Thyroid gland (tissue), 4 donors: Measurements from ENCODE around the gene GUK1. TPM values are rescaled to one million over a fixed set of nuclear protein-coding genes. Genes with fewer than 3 reads are reported as not detected.

ENCODE experiments used
- DNase-seq, 2 donors: peaks; one replicate each; pipeline ENCODE4 v3.0.0-alpha.2; 2019
- H3K27ac ChIP-seq, 3 donors: fragments of 200-600 bp; sonication (generic); 1 replicate in 2 of 3; 2 replicates in 1 of 3; pipeline ENCODE4 v1.5.1; 2016 to 2019; ENCODE audit warnings: mild to moderate bottlenecking in 1 of 3, moderate library complexity in 1 of 3
- H3K27me3 ChIP-seq: fragments of 200-600 bp; sonication (generic); one replicate; pipeline ENCODE4 v1.5.1; 2019
- H3K36me3 ChIP-seq, 2 donors: fragments of 200-600 bp; sonication (generic); one replicate each; pipeline ENCODE4 v1.5.1; 2016 to 2019
- H3K4me1 ChIP-seq, 2 donors: fragments of 200-600 bp; sonication (generic); one replicate each; pipeline ENCODE4 v1.5.1; 2017 to 2019
- H3K4me3 ChIP-seq, 3 donors: fragments of 200-600 bp; sonication (generic); replicated peaks in 1 of 3; 1 replicate in 2 of 3; 2 replicates in 1 of 3; pipeline ENCODE4 v1.5.1; 2016; ENCODE audit warnings: mild to moderate bottlenecking in 1 of 3
- H3K9me3 ChIP-seq: fragments of 200-600 bp; sonication (generic); one replicate; pipeline ENCODE4 v1.5.1; 2017
- CTCF ChIP-seq, 6 experiments: fragments of 200-600 bp in 3 of 6; fragments of 450-650 bp in 3 of 6; sonication (generic) in 3 of 6; IDR thresholded peaks; one replicate each; pipeline ENCODE4 v1.5.1; 2016 to 2019; ENCODE audit warnings: antibody characterized with exemption in 6 of 6, mild to moderate bottlenecking in 2 of 6, inconsistent platforms in 1 of 6, moderate library complexity in 1 of 6
- POLR2A ChIP-seq, 2 donors: fragments of 450-650 bp; IDR thresholded peaks; one replicate each; pipeline ENCODE4 v1.6.1; 2017; ENCODE audit warnings: antibody characterized with exemption in 2 of 2, mild to moderate bottlenecking in 2 of 2, moderate library complexity in 1 of 2
- WGBS, 2 donors: methylation state at CpG; one replicate each; pipeline ENCODE4 v1.1.5; 2017; 5-methylcytosine and 5-hydroxymethylcytosine counted together
- intact Hi-C: fragments of 100-400 bp; cut with DNase I; formaldehyde crosslinking; loops from one replicate; pipeline ENCODE4 v1.15.1; 2023
- total RNA-seq, 4 donors: library from RNA; depleted of rRNA; stranded (reverse); fragments of >200 nt; gene quantifications; one replicate each; pipeline ENCODE4 v1.2.3, GENCODE V29; 2016

The GUK1 gene
- total RNA-seq, 4 donors from 2014 or later: 157 to 385 (median 283) TPM

- Histone ChIP-seq H3K4me1 (peaks cover 24 to 26% of the 10 kb centered on the region in 2 donors), H3K27ac (no peak overlapping the region), H3K27me3 (no peaks in the 10 kb centered on the region), H3K4me3 (no peak overlapping the region), H3K9me3 (no peaks in the 10 kb centered on the region), H3K36me3 (peaks cover 6 to 16% of the 10 kb centered on the region in 2 donors)
- 76 to 81% methylated on average over 7 of the region's 7 CpGs for WGBS, 2 donors
- DNase-seq: no peak
- intact Hi-C loops: loop anchor here (5.0 to 10.0 kb wide), 2 partner anchors 38 to 370 kb away; partner anchors contain the start of genes GUK1, JMJD4 and SNAP47
- TF ChIP-seq POLR2A (IDR thresholded peaks at IDR 0.05) (no peak), CTCF (IDR thresholded peaks at IDR 0.05) (no peak)
These were observed 35.4 kb upstream of the GUK1 start for GRCh38 chr1:228104526-228105269.

GRCh38 chr1:228105270-228105995 lies 34.6 kb upstream of the GUK1 start:
- H3K4me1 ChIP-seq: peaks cover 30 to 31% of the 10 kb centered on the region in 2 donors
- TF ChIP-seq POLR2A (IDR thresholded peaks at IDR 0.05) (no peak), CTCF (IDR thresholded peaks at IDR 0.05) (no peak)
- intact Hi-C loops: loop anchor here (5.0 to 10.0 kb wide), 2 partner anchors 37 to 371 kb away; partner anchors contain the start of genes GUK1, JMJD4 and SNAP47

GRCh38 chr1:228105996-228106799 lies 33.9 kb upstream of the GUK1 start:
- no peak for DNase-seq
- H3K9me3 ChIP-seq: no peaks in the 10 kb centered on the region
- no peaks in the 10 kb centered on the region for H3K27me3 ChIP-seq
- peaks cover 0 to 5% of the 10 kb centered on the region in 2 donors for H3K36me3 ChIP-seq
- WGBS, 2 donors: 82 to 89% methylated on average over 6 of the region's 8 CpGs
- peaks cover 30 to 31% of the 10 kb centered on the region in 2 donors for H3K4me1 ChIP-seq
- TF ChIP-seq CTCF (IDR thresholded peaks at IDR 0.05) (no peak), POLR2A (IDR thresholded peaks at IDR 0.05) (no peak)
- H3K4me3 ChIP-seq: no peak overlapping the region
- H3K27ac ChIP-seq: no peak overlapping the region
- intact Hi-C loops: loop anchor here (5.0 to 10.0 kb wide), 2 partner anchors 36 to 371 kb away; partner anchors contain the start of genes GUK1, JMJD4 and SNAP47

More at GRCh38 chr1:228105270-228105995, 34.6 kb upstream of the GUK1 start:
- no peak for DNase-seq
- H3K4me3 ChIP-seq: no peak overlapping the region
- WGBS, 2 donors: 87 to 88% methylated on average over 8 to 9 of the region's 9 CpGs
- H3K36me3 ChIP-seq: peaks cover 0 to 10% of the 10 kb centered on the region in 2 donors
- no peaks in the 10 kb centered on the region for H3K9me3 ChIP-seq
- H3K27ac ChIP-seq: no peak overlapping the region
- H3K27me3 ChIP-seq: no peaks in the 10 kb centered on the region

- no peak for DNase-seq
- peaks cover 0 to 5% of the 10 kb centered on the region in 2 donors for H3K36me3 ChIP-seq
- no peak overlapping the region for H3K27ac ChIP-seq
- H3K9me3 ChIP-seq: no peaks in the 10 kb centered on the region
- no peak overlapping the region for H3K4me3 ChIP-seq
- no peaks in the 10 kb centered on the region for H3K27me3 ChIP-seq
- 92 to 94% methylated on average over 9 of the region's 9 CpGs for WGBS, 2 donors
- TF ChIP-seq CTCF (IDR thresholded peaks at IDR 0.05) (no peak), POLR2A (IDR thresholded peaks at IDR 0.05) (no peak)
- intact Hi-C loops: loop anchor here (5.0 to 10.0 kb wide), 2 partner anchors 36 to 372 kb away; partner anchors contain the start of genes GUK1, JMJD4 and SNAP47
- H3K4me1 ChIP-seq: peaks cover 28 to 29% of the 10 kb centered on the region in 2 donors
These were observed 33.4 kb upstream of the GUK1 start for GRCh38 chr1:228106800-228107054.
